Measurements from ENCODE around the gene POC1A. TPM values are rescaled to one million over a fixed set of nuclear protein-coding genes. Genes with fewer than 3 reads are reported as not detected.

Gene POC1A
- total and polyA plus RNA-seq, 10 of the 15 experiments (the other 5 are each of a cell fraction or from before 2014, with no cell fraction given): 8.5 to 49.8 (median 23.5) TPM

- ChIA-PET RAD21 (ENCODE audit: unreplicated experiment) (no interaction called here), CTCF (no interaction called here), POLR2A (no interaction called here), SMC1A (ENCODE audit: uncharacterized antibody, unreplicated experiment) (no interaction called here)
- Histone ChIP-seq H3K9ac (ENCODE audit: control insufficient read depth, insufficient read depth, low read length) (no peak overlapping the region), H3K4me3 (no peak overlapping the region), H3K27me3 (replicated peaks in 1 of 2; ENCODE audit: control insufficient read depth in 2 of 2, insufficient read depth in 2 of 2, low read length in 1 of 2) (no peaks in the 10 kb centered on the region), H4K20me1 (ENCODE audit: control insufficient read depth, insufficient read depth) (no peaks in the 10 kb centered on the region), H3K36me3 (ENCODE audit: control insufficient read depth in 2 of 2, insufficient read depth in 2 of 2, low read length in 1 of 2) (no peaks in the 10 kb centered on the region), H3K9me3 (replicated peaks; ENCODE audit: control insufficient read depth, insufficient read depth, low read length) (no peaks in the 10 kb centered on the region), H2AFZ (ENCODE audit: control insufficient read depth, low read depth, low read length) (no peak overlapping the region), H3K79me2 (ENCODE audit: control insufficient read depth, insufficient read depth, low read length) (no peaks in the 10 kb centered on the region), H3K4me2 (ENCODE audit: control insufficient read depth, insufficient read depth) (no peak overlapping the region), H3K27ac (ENCODE audit: control insufficient read depth, insufficient read depth) (no peak overlapping the region), H3K4me1 (ENCODE audit: control insufficient read depth, insufficient read depth, low read length) (no peaks in the 10 kb centered on the region)
- 20% methylated on average over 5 of the region's 5 CpGs for WGBS (ENCODE audit: insufficient coverage, insufficient replicate concordance, low lambda C conversion rate, missing lambda C conversion rate)
- intact Hi-C loops (cut with micrococcal nuclease; ENCODE audit: unreplicated experiment) (no loop called here), in situ Hi-C loops (cut with MboI) (no loop called here)
- BruUV-seq (replicated peaks): no TSS peak
- DNase-seq (ENCODE audit: low read depth, low spot score) (no peak), FAIRE-seq (no peak), ATAC-seq (no peak)
- TF ChIP-seq ZNF207 (IDR thresholded peaks at IDR 0.05; ENCODE audit: borderline replicate concordance): no peak
- TF ChIP-seq BCL11A (IDR thresholded peaks at IDR 0.05; ENCODE audit: low read depth, low read length): no peak
- TF ChIP-seq TCF12 (IDR thresholded peaks at IDR 0.05; ENCODE audit: low read depth, low read length): no peak
- TF ChIP-seq IRF4 (IDR thresholded peaks at IDR 0.05; ENCODE audit: low read depth, low read length): no peak
- TF ChIP-seq PKNOX1 (IDR thresholded peaks at IDR 0.05): no peak
- no peak for TF ChIP-seq MAX (IDR thresholded peaks at IDR 0.05; ENCODE audit: low read depth, low read length)
- no peak for TF ChIP-seq CUX1 (IDR thresholded peaks at IDR 0.05; ENCODE audit: insufficient replicate concordance, low read depth, low read length)
- no peak for TF ChIP-seq CBFB (IDR thresholded peaks at IDR 0.05; ENCODE audit: low read depth)
- no peak for TF ChIP-seq NRF1 (conservative IDR thresholded peaks at IDR 0.05; ENCODE audit: low read depth, low read length)
- no peak for TF ChIP-seq RELB (IDR thresholded peaks at IDR 0.05; ENCODE audit: low read depth)
- no peak for TF ChIP-seq CBX5 (IDR thresholded peaks at IDR 0.05; ENCODE audit: low read depth)
- no peak for TF ChIP-seq RBBP5 (conservative IDR thresholded peaks at IDR 0.05)
- no peak for TF ChIP-seq ZNF687 (IDR thresholded peaks at IDR 0.05)
- TF ChIP-seq IKZF1 (conservative IDR thresholded peaks at IDR 0.05): no peak
These were observed 23.4 kb upstream of the POC1A start for GRCh38 chr3:52177701-52178042.

Measured in GM12878 (cell line).